ENCODE measurements around the gene SLC39A11. TPM values are rescaled to one million over a fixed set of nuclear protein-coding genes. Genes with fewer than 3 reads are reported as not detected.
"Not testable (repeated sequence)": the region's sequence is repeated elsewhere in the genome, so short reads cannot be mapped to it uniquely, and the experiment has no call there.

Gene SLC39A11
- total RNA-seq, 2 donors from 2014 or later, result 18.1 to 20.1 TPM

DNA sequence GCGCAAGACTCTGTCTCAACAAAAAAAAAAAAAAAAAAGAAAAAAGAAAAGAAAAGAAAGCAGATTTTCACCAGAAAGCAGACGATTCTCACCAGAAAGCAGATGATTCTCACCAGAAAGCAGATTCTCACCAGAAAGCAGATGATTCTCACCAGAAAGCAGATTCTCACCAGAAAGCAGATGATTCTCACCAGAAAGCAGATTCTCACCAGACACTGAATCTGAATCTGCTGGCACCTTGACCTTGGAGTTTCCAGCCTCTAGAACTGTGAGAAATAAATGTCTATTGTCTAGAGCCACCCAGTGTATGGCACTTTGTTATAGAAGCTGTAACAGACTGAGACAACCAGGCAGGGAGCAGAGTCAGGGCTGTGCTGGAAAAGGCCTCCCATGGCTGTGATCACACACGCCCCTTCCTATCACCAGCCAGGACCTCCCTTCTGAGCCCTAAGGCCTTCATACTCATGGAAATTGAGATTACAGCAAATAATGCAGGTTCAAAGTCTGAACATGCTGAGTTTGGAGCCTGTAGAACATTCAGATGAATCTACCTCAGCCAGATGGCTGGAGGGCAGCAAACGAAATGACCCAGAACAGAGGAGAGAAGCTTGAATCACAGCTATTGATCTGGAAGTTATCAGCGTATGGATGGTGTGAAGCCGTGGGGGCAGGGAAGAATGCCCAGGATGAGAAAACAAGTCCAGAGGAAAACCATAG is 309.3 kb downstream of the SLC39A11 start:
- Mint-ChIP-seq H3K27ac (no peak overlapping the region), H3K9me3 (no peaks in the 10 kb centered on the region), H3K4me1 (peaks cover 6% of the 10 kb centered on the region), H3K36me3 (ENCODE audit: low read depth) (no peaks in the 10 kb centered on the region), H3K4me3 (no peak overlapping the region), H3K27me3 (ENCODE audit: insufficient read depth) (no peaks in the 10 kb centered on the region)
- H3K4me1 ChIP-seq (ENCODE audit: control insufficient read depth, insufficient read depth, low read length), result peaks cover 8% of the 10 kb centered on the region
- H3K27ac ChIP-seq (ENCODE audit: low read depth, low read length), result no peak overlapping the region
- no peak for DNase-seq
- no peaks in the 10 kb centered on the region for H3K27me3 ChIP-seq (ENCODE audit: control insufficient read depth, insufficient read depth, low read length, poor library complexity, severe bottlenecking)
- H3K9me3 ChIP-seq (ENCODE audit: control insufficient read depth, low read length), result no peaks in the 10 kb centered on the region
- H3K4me3 ChIP-seq (ENCODE audit: low read length), result no peak overlapping the region
- TF ChIP-seq, protein P1, sequence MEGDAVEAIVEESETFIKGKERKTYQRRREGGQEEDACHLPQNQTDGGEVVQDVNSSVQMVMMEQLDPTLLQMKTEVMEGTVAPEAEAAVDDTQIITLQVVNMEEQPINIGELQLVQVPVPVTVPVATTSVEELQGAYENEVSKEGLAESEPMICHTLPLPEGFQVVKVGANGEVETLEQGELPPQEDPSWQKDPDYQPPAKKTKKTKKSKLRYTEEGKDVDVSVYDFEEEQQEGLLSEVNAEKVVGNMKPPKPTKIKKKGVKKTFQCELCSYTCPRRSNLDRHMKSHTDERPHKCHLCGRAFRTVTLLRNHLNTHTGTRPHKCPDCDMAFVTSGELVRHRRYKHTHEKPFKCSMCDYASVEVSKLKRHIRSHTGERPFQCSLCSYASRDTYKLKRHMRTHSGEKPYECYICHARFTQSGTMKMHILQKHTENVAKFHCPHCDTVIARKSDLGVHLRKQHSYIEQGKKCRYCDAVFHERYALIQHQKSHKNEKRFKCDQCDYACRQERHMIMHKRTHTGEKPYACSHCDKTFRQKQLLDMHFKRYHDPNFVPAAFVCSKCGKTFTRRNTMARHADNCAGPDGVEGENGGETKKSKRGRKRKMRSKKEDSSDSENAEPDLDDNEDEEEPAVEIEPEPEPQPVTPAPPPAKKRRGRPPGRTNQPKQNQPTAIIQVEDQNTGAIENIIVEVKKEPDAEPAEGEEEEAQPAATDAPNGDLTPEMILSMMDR (conservative IDR thresholded peaks at IDR 0.05), result no peak
- no peaks in the 10 kb centered on the region for H3K36me3 ChIP-seq (ENCODE audit: control insufficient read depth, insufficient read depth, low read length)
- no peak overlapping the region for H3K9ac ChIP-seq (ENCODE audit: extremely low read depth, low read length, poor library complexity, severe bottlenecking)
- 84 to 87% methylated on average over 5 to 6 of the region's 6 CpGs for WGBS, 2 experiments (ENCODE audit: insufficient coverage in 1 of 2, insufficient read length in 1 of 2)

DNA sequence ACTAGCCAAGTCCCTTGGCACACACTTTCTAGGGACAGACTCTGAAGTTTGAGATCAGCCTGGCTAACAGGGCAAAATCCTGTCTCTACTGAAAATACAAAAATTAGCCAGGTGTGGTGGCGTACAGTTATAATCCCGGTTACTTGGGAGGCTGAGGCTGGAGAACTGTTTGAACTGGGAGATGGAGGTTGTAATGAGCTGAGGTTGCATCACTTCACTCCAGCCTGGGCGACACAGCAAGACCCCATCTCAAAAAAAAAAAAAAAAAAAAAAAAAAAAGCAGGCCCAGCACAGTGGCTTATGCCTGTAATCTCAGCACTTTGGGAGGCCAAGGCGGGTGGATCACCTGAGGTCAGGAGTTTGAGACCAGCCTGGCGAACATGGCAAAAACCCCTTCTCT is 310.1 kb downstream of the SLC39A11 start:
- not testable (repeated sequence) for H3K36me3 Mint-ChIP-seq (ENCODE audit: low read depth); H3K9ac ChIP-seq (ENCODE audit: extremely low read depth, low read length, poor library complexity, severe bottlenecking); H3K36me3 ChIP-seq (ENCODE audit: control insufficient read depth, insufficient read depth, low read length); H3K4me3 Mint-ChIP-seq; H3K4me3 ChIP-seq (ENCODE audit: low read length); H3K4me1 ChIP-seq (ENCODE audit: control insufficient read depth, insufficient read depth, low read length); H3K27me3 ChIP-seq (ENCODE audit: control insufficient read depth, insufficient read depth, low read length, poor library complexity, severe bottlenecking); H3K27ac ChIP-seq (ENCODE audit: low read depth, low read length); H3K4me1 Mint-ChIP-seq; H3K9me3 ChIP-seq (ENCODE audit: control insufficient read depth, low read length); H3K9me3 Mint-ChIP-seq; H3K27me3 Mint-ChIP-seq (ENCODE audit: insufficient read depth); DNase-seq; H3K27ac Mint-ChIP-seq
- 85 to 94% methylated on average over 2 to 5 of the region's 5 CpGs for WGBS, 2 experiments (ENCODE audit: insufficient coverage in 1 of 2, insufficient read length in 1 of 2)

DNA sequence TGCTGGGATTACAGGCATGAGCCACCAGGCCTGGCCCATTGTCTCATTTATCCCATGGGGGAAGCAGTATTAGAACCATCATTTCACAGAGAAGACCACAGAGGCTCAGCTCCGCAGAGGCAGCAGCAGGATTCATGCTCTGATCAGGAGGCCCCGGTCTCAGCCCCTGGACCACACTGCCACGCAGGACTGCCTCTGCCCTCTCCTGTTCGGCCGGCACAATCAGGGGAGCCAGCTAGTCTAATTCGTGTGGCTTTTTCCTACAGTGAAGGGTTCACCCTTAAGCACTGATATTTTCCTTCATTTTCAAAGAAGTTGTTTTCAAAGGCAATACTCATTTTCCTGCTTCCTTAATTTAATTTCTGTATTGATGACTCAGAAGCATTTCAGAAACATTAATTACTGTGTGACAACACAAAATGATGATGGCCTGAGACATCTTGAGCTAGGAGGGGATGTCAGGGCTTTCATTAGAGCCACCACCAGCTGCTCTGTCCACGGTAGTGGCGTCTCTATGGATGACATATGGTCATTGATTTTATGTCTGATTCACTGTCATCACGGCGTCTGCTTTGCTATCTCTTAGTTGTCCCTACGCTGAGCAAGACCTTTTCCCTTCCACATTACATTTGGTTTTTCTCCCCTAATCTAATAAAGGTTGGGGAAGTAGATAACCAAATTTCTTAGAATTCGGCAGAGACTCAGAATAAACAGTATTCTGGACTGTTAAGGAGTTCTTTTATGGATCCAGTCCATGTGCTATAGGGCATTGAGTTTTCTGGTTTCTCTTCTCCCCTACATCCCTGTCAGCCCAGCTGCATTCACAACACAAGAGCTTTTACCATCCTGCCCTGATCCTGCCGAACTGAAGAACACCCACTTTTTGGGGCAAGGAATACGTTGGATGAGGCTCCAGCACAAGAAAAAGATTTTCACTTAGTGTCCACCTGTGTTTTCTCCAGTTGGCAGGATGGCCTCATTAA is 314.0 kb downstream of the SLC39A11 start:
- Histone ChIP-seq H3K9me3 (ENCODE audit: control insufficient read depth, low read length) (no peaks in the 10 kb centered on the region), H3K36me3 (ENCODE audit: control insufficient read depth, insufficient read depth, low read length) (no peaks in the 10 kb centered on the region), H3K27ac (ENCODE audit: low read depth, low read length) (peak overlapping the region; percentile 66), H3K4me3 (ENCODE audit: low read length) (no peak overlapping the region), H3K9ac (ENCODE audit: extremely low read depth, low read length, poor library complexity, severe bottlenecking) (no peak overlapping the region), H3K4me1 (ENCODE audit: control insufficient read depth, insufficient read depth, low read length) (peaks cover 5% of the 10 kb centered on the region), H3K27me3 (ENCODE audit: control insufficient read depth, insufficient read depth, low read length, poor library complexity, severe bottlenecking) (no peaks in the 10 kb centered on the region)
- Mint-ChIP-seq H3K27ac (no peak overlapping the region), H3K27me3 (ENCODE audit: insufficient read depth) (no peaks in the 10 kb centered on the region), H3K4me1 (peaks cover 3% of the 10 kb centered on the region), H3K36me3 (ENCODE audit: low read depth) (no peaks in the 10 kb centered on the region), H3K4me3 (no peak overlapping the region), H3K9me3 (no peaks in the 10 kb centered on the region)
- TF ChIP-seq, protein P1 (conservative IDR thresholded peaks at IDR 0.05), result no peak
- WGBS, 2 experiments (ENCODE audit: insufficient coverage in 1 of 2, insufficient read length in 1 of 2), result 94 to 95% methylated on average over 11 to 14 of the region's 14 CpGs
- DNase-seq, result no peak
